ENCODE results near the gene SERAC1.

SERAC1 gene

GRCh38 chr6:158061709-158062461 is 106.2 kb downstream of the SERAC1 start:
- no peak for ATAC-seq (replicated peaks)
- Mint-ChIP-seq H3K27me3 (no peaks in the 10 kb centered on the region), H3K27ac (peak overlapping the region in 1 of 2 donors; percentile 87), H3K36me3 (ENCODE audit: insufficient read depth) (peaks cover 5% of the 10 kb centered on the region), H3K9me3 (no peaks in the 10 kb centered on the region), H3K4me1 (ENCODE audit: low read depth in 2 of 2) (peaks cover 0 to 8% of the 10 kb centered on the region in 2 donors), H3K4me3 (no peak overlapping the region)
- DNase-seq = no peak

GRCh38 chr6:158061361-158061708 is 106.7 kb downstream of the SERAC1 start:
- no peaks in the 10 kb centered on the region for H3K27me3 Mint-ChIP-seq
- H3K4me3 Mint-ChIP-seq = no peak overlapping the region
- peaks cover 5% of the 10 kb centered on the region for H3K36me3 Mint-ChIP-seq (ENCODE audit: insufficient read depth)
- no peak for ATAC-seq (replicated peaks)
- H3K27ac Mint-ChIP-seq = peak overlapping the region in 1 of 2 donors; percentile 87
- no peaks in the 10 kb centered on the region for H3K9me3 Mint-ChIP-seq
- no peak for DNase-seq
- peaks cover 0 to 8% of the 10 kb centered on the region in 2 donors for H3K4me1 Mint-ChIP-seq (ENCODE audit: low read depth in 2 of 2)

GRCh38 chr6:158060455-158061360 is 107.4 kb downstream of the SERAC1 start:
- Mint-ChIP-seq H3K36me3 (ENCODE audit: insufficient read depth) (peaks cover 5% of the 10 kb centered on the region), H3K9me3 (no peaks in the 10 kb centered on the region), H3K27ac (peak overlapping the region in 1 of 2 donors; percentile 87), H3K4me1 (ENCODE audit: low read depth in 2 of 2) (peaks cover 0 to 8% of the 10 kb centered on the region in 2 donors), H3K27me3 (no peaks in the 10 kb centered on the region), H3K4me3 (peak overlapping the region in 1 of 2 donors; percentile 21)
- DNase-seq (no peak), ATAC-seq (replicated peaks) (peak; percentile 48)

Data from effector memory CD8-positive, alpha-beta T cell (primary cell).